Measurements from ENCODE around the gene LPAR2. TPM values are rescaled to one million over a fixed set of nuclear protein-coding genes. Genes with fewer than 3 reads are reported as not detected.
A peak's percentile ranks its signal among the peaks of the same experiment; 100 is the strongest.

LPAR2 gene
- total RNA-seq, 2 donors from 2014 or later, result 60.4 to 81.7 TPM

GRCh38 chr19:19645233-19645870, 17.3 kb upstream of the LPAR2 start:
- Mint-ChIP-seq H3K9me3 (no peaks in the 10 kb centered on the region), H3K27me3 (ENCODE audit: insufficient read depth) (no peaks in the 10 kb centered on the region), H3K4me1 (peaks cover 8% of the 10 kb centered on the region), H3K27ac (no peak overlapping the region), H3K4me3 (no peak overlapping the region), H3K36me3 (ENCODE audit: low read depth) (peaks cover 39% of the 10 kb centered on the region)
- H3K27ac ChIP-seq (ENCODE audit: low read depth, low read length), result no peak overlapping the region
- H3K27me3 ChIP-seq (ENCODE audit: control insufficient read depth, insufficient read depth, low read length, poor library complexity, severe bottlenecking), result no peaks in the 10 kb centered on the region
- H3K9me3 ChIP-seq (ENCODE audit: control insufficient read depth, low read length), result no peaks in the 10 kb centered on the region
- H3K4me1 ChIP-seq (ENCODE audit: control insufficient read depth, insufficient read depth, low read length), result peaks cover 4% of the 10 kb centered on the region
- no peak overlapping the region for H3K4me3 ChIP-seq (ENCODE audit: low read length)
- H3K9ac ChIP-seq (ENCODE audit: extremely low read depth, low read length, poor library complexity, severe bottlenecking), result no peak overlapping the region
- peaks cover 40% of the 10 kb centered on the region for H3K36me3 ChIP-seq (ENCODE audit: control insufficient read depth, insufficient read depth, low read length)
- no peak for TF ChIP-seq CTCF (conservative IDR thresholded peaks at IDR 0.05)
- no peak for DNase-seq
- WGBS, 2 experiments (ENCODE audit: insufficient coverage in 1 of 2, insufficient read length in 1 of 2), result 96 to 100% methylated on average over 8 to 17 of the region's 17 CpGs

DNA sequence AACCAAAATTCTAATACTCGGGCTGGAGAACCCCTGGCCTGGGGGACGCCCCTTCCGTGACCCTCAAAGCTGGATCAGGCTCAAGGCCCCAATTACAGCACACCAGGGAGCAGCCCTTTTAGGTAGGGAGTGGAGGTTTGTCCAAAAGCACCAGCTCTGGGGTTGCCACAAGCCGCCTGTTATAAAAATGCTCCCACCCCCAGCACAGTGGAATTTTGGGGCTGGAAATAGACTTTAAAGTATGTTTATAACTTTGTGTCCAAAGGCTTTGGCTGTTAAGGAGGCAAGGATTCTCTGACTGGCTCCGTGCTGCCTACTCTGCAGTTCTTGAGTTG, 16.0 kb upstream of the LPAR2 start:
- 60% methylated on average over 1 to 5 of the region's 5 CpGs for WGBS, 2 experiments (ENCODE audit: insufficient coverage in 1 of 2, insufficient read length in 1 of 2)
- Mint-ChIP-seq H3K9me3 (no peaks in the 10 kb centered on the region), H3K27ac (no peak overlapping the region), H3K27me3 (ENCODE audit: insufficient read depth) (no peaks in the 10 kb centered on the region), H3K4me1 (peaks cover 8% of the 10 kb centered on the region), H3K36me3 (ENCODE audit: low read depth) (peaks cover 27% of the 10 kb centered on the region), H3K4me3 (peak overlapping the region; percentile 88)
- no peak for TF ChIP-seq CTCF (conservative IDR thresholded peaks at IDR 0.05)
- Histone ChIP-seq H3K9ac (ENCODE audit: extremely low read depth, low read length, poor library complexity, severe bottlenecking) (no peak overlapping the region), H3K27me3 (ENCODE audit: control insufficient read depth, insufficient read depth, low read length, poor library complexity, severe bottlenecking) (no peaks in the 10 kb centered on the region), H3K27ac (ENCODE audit: low read depth, low read length) (no peak overlapping the region), H3K9me3 (ENCODE audit: control insufficient read depth, low read length) (no peaks in the 10 kb centered on the region), H3K36me3 (ENCODE audit: control insufficient read depth, insufficient read depth, low read length) (peaks cover 36% of the 10 kb centered on the region), H3K4me3 (ENCODE audit: low read length) (peak overlapping the region; percentile 90), H3K4me1 (ENCODE audit: control insufficient read depth, insufficient read depth, low read length) (peaks cover 4% of the 10 kb centered on the region)
- no peak for DNase-seq

DNA sequence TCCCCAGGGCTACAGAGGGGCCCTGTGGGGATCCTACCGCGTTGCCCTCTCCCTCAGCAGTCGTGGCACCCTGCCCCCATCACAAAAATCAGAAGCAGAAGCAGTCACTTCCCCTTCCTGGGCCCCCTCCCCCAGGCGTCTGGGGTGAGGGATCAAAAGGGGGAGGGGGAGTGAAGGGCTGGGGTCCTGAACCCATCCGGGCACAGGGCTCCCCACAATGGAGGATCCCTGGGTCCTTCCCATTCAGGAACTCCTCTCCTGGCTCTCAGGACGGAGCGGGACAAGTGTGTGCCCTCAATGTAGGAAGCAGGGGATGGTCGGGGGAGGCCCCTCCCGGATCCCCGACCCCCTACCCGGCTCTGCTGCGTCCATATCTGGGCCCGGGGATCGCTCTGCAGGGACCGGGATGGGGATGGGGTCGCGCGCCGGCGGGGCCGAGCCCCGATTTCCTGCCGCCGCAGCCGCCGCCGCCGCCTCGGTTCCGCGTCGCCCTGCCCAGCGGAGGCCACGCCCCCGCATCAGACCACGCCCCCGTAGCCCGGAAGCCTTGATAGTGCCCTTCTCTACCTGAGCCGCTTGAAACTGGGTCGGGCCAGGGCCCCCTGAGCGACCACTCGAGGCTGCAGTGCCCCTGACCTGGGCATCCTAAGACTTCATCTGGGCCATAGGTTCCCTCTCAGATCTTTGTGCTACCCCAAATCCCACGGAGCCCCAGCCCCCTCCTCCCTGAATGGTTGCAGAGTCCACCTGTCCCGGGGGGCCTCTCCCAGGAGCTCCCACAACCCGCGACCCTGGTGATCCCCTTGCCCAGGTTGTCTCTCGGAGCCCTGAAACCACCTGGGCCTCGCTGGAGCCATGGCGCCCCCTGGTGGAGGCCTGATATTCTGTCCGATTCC, 15.4 kb upstream of the LPAR2 start, which contains the start of gene GMIP:
Gene GMIP, minus strand, starts transcription at position 500 of the 896 bp plus-strand sequence. Its CDS starts 128 bp downstream, at position 372.
- peak within 1 kb of the TSS; percentile 88 for H3K4me3 Mint-ChIP-seq
- H3K27me3 ChIP-seq (ENCODE audit: control insufficient read depth, insufficient read depth, low read length, poor library complexity, severe bottlenecking), result no peaks in the 10 kb centered on the region
- WGBS, 2 experiments (ENCODE audit: insufficient coverage in 1 of 2, insufficient read length in 1 of 2), result 0 to 2% methylated on average over 17 to 49 of the region's 50 CpGs
- peaks cover 27% of the 10 kb centered on the region for H3K36me3 Mint-ChIP-seq (ENCODE audit: low read depth)
- peak within 1 kb of the TSS; percentile 95 for H3K27ac Mint-ChIP-seq
- peak; percentile 96 for DNase-seq
- H3K27ac ChIP-seq (ENCODE audit: low read depth, low read length), result peak within 1 kb of the TSS; percentile 91
- H3K4me1 ChIP-seq (ENCODE audit: control insufficient read depth, insufficient read depth, low read length), result peaks cover 4% of the 10 kb centered on the region
- H3K36me3 ChIP-seq (ENCODE audit: control insufficient read depth, insufficient read depth, low read length), result peaks cover 35% of the 10 kb centered on the region
- no peaks in the 10 kb centered on the region for H3K9me3 ChIP-seq (ENCODE audit: control insufficient read depth, low read length)
- peak; percentile 95 for TF ChIP-seq CTCF (conservative IDR thresholded peaks at IDR 0.05)
- H3K27me3 Mint-ChIP-seq (ENCODE audit: insufficient read depth), result no peaks in the 10 kb centered on the region
- peak within 1 kb of the TSS; percentile 90 for H3K4me3 ChIP-seq (ENCODE audit: low read length)
- H3K9me3 Mint-ChIP-seq, result no peaks in the 10 kb centered on the region
- peaks cover 8% of the 10 kb centered on the region for H3K4me1 Mint-ChIP-seq
- H3K9ac ChIP-seq (ENCODE audit: extremely low read depth, low read length, poor library complexity, severe bottlenecking), result peak within 1 kb of the TSS; percentile 76
